Karpas-422 (cell line): ENCODE results near the gene TET2. TPM values are rescaled to one million over a fixed set of nuclear protein-coding genes. Genes with fewer than 3 reads are reported as not detected.

Experiments used
- DNase-seq: peaks from one replicate; pipeline ENCODE4 v3.0.0-alpha.2; 2015
- H2AFZ ChIP-seq: fragments of 200-600 bp; sonication (generic); 2 replicates; pipeline ENCODE4 v1.6.1; 2014; ENCODE audit warnings: antibody characterized with exemption, low read length, mixed read lengths
- H3K27ac ChIP-seq: fragments of 200-600 bp; sonication (generic); 2 replicates; pipeline ENCODE4 v1.5.1; 2014; ENCODE audit warnings: mild to moderate bottlenecking, low read length, moderate library complexity
- H3K27me3 ChIP-seq: fragments of 200-600 bp; sonication (generic); 2 replicates; pipeline ENCODE4 v1.6.1; 2014; ENCODE audit warnings: low read length, mixed read lengths
- H3K36me3 ChIP-seq: fragments of 200-600 bp; sonication (generic); 2 replicates; pipeline ENCODE4 v1.6.1; 2014; ENCODE audit warnings: low read length, mixed read lengths; ENCODE audit not compliant: insufficient read depth
- H3K4me1 ChIP-seq: fragments of 200-600 bp; sonication (generic); 2 replicates; pipeline ENCODE4 v1.6.1; 2014; ENCODE audit warnings: mild to moderate bottlenecking, low read length, mixed read lengths
- H3K4me2 ChIP-seq: fragments of 200-600 bp; sonication (generic); 2 replicates; pipeline ENCODE4 v1.6.1; 2014; ENCODE audit warnings: low read length, low read depth, mild to moderate bottlenecking; ENCODE audit not compliant: poor library complexity, severe bottlenecking
- H3K4me3 ChIP-seq: fragments of 200-600 bp; sonication (generic); 2 replicates; pipeline ENCODE4 v1.5.1; 2014; ENCODE audit warnings: mild to moderate bottlenecking, antibody characterized with exemption, low read length, mixed read lengths
- H3K79me2 ChIP-seq: fragments of 200-600 bp; sonication (generic); 2 replicates; pipeline ENCODE4 v1.6.1; 2014; ENCODE audit warnings: mild to moderate bottlenecking, low read length, mixed read lengths
- H3K9ac ChIP-seq: fragments of 200-600 bp; sonication (generic); 2 replicates; pipeline ENCODE4 v1.6.0; 2014; ENCODE audit warnings: low read length
- H3K9me2 ChIP-seq: fragments of 200-600 bp; sonication (generic), shearing (Covaris generic); replicated peaks from 2 replicates; pipeline ENCODE4 v1.6.0; 2014; ENCODE audit warnings: mild to moderate bottlenecking, low read length, moderate library complexity; ENCODE audit not compliant: insufficient read depth
- H3K9me3 ChIP-seq: fragments of 300-700, 200-600 bp; sonication (generic); 2 replicates; pipeline ENCODE4 v1.6.1; 2014; ENCODE audit warnings: low read length, mixed read lengths
- H4K20me1 ChIP-seq: fragments of 200-600 bp; sonication (generic); 2 replicates; pipeline ENCODE4 v1.6.1; 2014; ENCODE audit warnings: mild to moderate bottlenecking, antibody characterized with exemption, low read length, low read depth; ENCODE audit not compliant: insufficient read depth
- total RNA-seq: library from RNA; depleted of rRNA; stranded (reverse); fragments of >200 nt; shearing (Covaris generic); gene quantifications from 2 replicates; pipeline ENCODE4 v1.2.3, GENCODE V29; 2014; ENCODE audit warnings: low replicate concordance

The TET2 gene
- total RNA-seq, 1 experiment from 2014 or later, result 16.7 TPM

GRCh38 chr4:105119356-105119755, 27.3 kb upstream of the TET2 start:
- Histone ChIP-seq H3K4me2 (no peak overlapping the region), H3K4me3 (no peak overlapping the region), H3K9ac (no peak overlapping the region), H2AFZ (no peak overlapping the region), H3K27me3 (no peaks in the 10 kb centered on the region), H3K79me2 (no peaks in the 10 kb centered on the region), H3K9me2 (no peaks in the 10 kb centered on the region), H3K27ac (no peak overlapping the region), H3K36me3 (no peaks in the 10 kb centered on the region), H3K9me3 (no peaks in the 10 kb centered on the region), H3K4me1 (no peaks in the 10 kb centered on the region), H4K20me1 (no peaks in the 10 kb centered on the region)
- DNase-seq, result no peak

GRCh38 chr4:105120626-105121025, 26.1 kb upstream of the TET2 start:
- H4K20me1 ChIP-seq, result no peaks in the 10 kb centered on the region
- H3K4me1 ChIP-seq, result no peaks in the 10 kb centered on the region
- H3K9ac ChIP-seq, result no peak overlapping the region
- H3K9me2 ChIP-seq, result no peaks in the 10 kb centered on the region
- no peaks in the 10 kb centered on the region for H3K27me3 ChIP-seq
- no peak overlapping the region for H3K27ac ChIP-seq
- no peak overlapping the region for H2AFZ ChIP-seq
- no peak for DNase-seq
- H3K79me2 ChIP-seq, result no peaks in the 10 kb centered on the region
- no peaks in the 10 kb centered on the region for H3K9me3 ChIP-seq
- H3K36me3 ChIP-seq, result no peaks in the 10 kb centered on the region
- H3K4me3 ChIP-seq, result no peak overlapping the region
- H3K4me2 ChIP-seq, result no peak overlapping the region

GRCh38 chr4:105122350-105122749, 24.3 kb upstream of the TET2 start:
- no peak overlapping the region for H2AFZ ChIP-seq
- no peak overlapping the region for H3K4me2 ChIP-seq

GRCh38 chr4:105126311-105127169, 20.1 kb upstream of the TET2 start:
- Histone ChIP-seq H3K27me3 (no peaks in the 10 kb centered on the region), H3K36me3 (no peaks in the 10 kb centered on the region), H3K79me2 (no peaks in the 10 kb centered on the region), H3K4me1 (no peaks in the 10 kb centered on the region), H3K9ac (no peak overlapping the region), H3K4me2 (no peak overlapping the region), H4K20me1 (no peaks in the 10 kb centered on the region), H3K4me3 (no peak overlapping the region), H3K9me2 (no peaks in the 10 kb centered on the region), H3K27ac (no peak overlapping the region), H2AFZ (no peak overlapping the region), H3K9me3 (no peaks in the 10 kb centered on the region)
- no peak for DNase-seq

More at GRCh38 chr4:105122350-105122749, 24.3 kb upstream of the TET2 start:
- Histone ChIP-seq H3K4me1 (no peaks in the 10 kb centered on the region), H4K20me1 (no peaks in the 10 kb centered on the region), H3K9me3 (no peaks in the 10 kb centered on the region), H3K27me3 (no peaks in the 10 kb centered on the region), H3K9me2 (no peaks in the 10 kb centered on the region), H3K79me2 (no peaks in the 10 kb centered on the region), H3K4me3 (no peak overlapping the region), H3K9ac (no peak overlapping the region), H3K36me3 (no peaks in the 10 kb centered on the region), H3K27ac (no peak overlapping the region)
- no peak for DNase-seq

- H3K4me1 ChIP-seq, result no peaks in the 10 kb centered on the region
- no peaks in the 10 kb centered on the region for H3K9me2 ChIP-seq
- H3K4me3 ChIP-seq, result no peak overlapping the region
- H3K27me3 ChIP-seq, result no peaks in the 10 kb centered on the region
- no peak overlapping the region for H3K4me2 ChIP-seq
- no peaks in the 10 kb centered on the region for H4K20me1 ChIP-seq
- no peaks in the 10 kb centered on the region for H3K9me3 ChIP-seq
- H3K36me3 ChIP-seq, result no peaks in the 10 kb centered on the region
- H3K27ac ChIP-seq, result no peak overlapping the region
- no peaks in the 10 kb centered on the region for H3K79me2 ChIP-seq
- H3K9ac ChIP-seq, result no peak overlapping the region
- DNase-seq, result no peak
- no peak overlapping the region for H2AFZ ChIP-seq
These were observed 19.6 kb upstream of the TET2 start for GRCh38 chr4:105127170-105127445.

GRCh38 chr4:105128208-105128607, 18.5 kb upstream of the TET2 start:
- no peaks in the 10 kb centered on the region for H4K20me1 ChIP-seq
- H3K4me3 ChIP-seq, result no peak overlapping the region
- H3K4me1 ChIP-seq, result no peaks in the 10 kb centered on the region
- no peaks in the 10 kb centered on the region for H3K36me3 ChIP-seq
- no peak overlapping the region for H3K4me2 ChIP-seq
- H3K27ac ChIP-seq, result no peak overlapping the region
- H3K9ac ChIP-seq, result no peak overlapping the region
- no peaks in the 10 kb centered on the region for H3K79me2 ChIP-seq
- DNase-seq, result no peak
- H3K27me3 ChIP-seq, result no peaks in the 10 kb centered on the region
- no peaks in the 10 kb centered on the region for H3K9me3 ChIP-seq
- H2AFZ ChIP-seq, result no peak overlapping the region
- no peaks in the 10 kb centered on the region for H3K9me2 ChIP-seq

- no peak overlapping the region for H3K9ac ChIP-seq
- no peak overlapping the region for H3K27ac ChIP-seq
- no peak overlapping the region for H3K4me3 ChIP-seq
- no peaks in the 10 kb centered on the region for H3K9me3 ChIP-seq
- H3K36me3 ChIP-seq, result no peaks in the 10 kb centered on the region
- H3K79me2 ChIP-seq, result no peaks in the 10 kb centered on the region
- no peaks in the 10 kb centered on the region for H3K27me3 ChIP-seq
- no peak overlapping the region for H2AFZ ChIP-seq
- H3K4me2 ChIP-seq, result no peak overlapping the region
- no peaks in the 10 kb centered on the region for H4K20me1 ChIP-seq
- H3K9me2 ChIP-seq, result no peaks in the 10 kb centered on the region
- no peak for DNase-seq
- H3K4me1 ChIP-seq, result no peaks in the 10 kb centered on the region
These were observed 17.2 kb upstream of the TET2 start for GRCh38 chr4:105129286-105130040.

- Histone ChIP-seq H3K36me3 (no peaks in the 10 kb centered on the region), H4K20me1 (no peaks in the 10 kb centered on the region), H3K4me3 (no peak overlapping the region), H3K9ac (no peak overlapping the region), H3K9me2 (no peaks in the 10 kb centered on the region), H3K27ac (no peak overlapping the region), H2AFZ (no peak overlapping the region), H3K4me2 (no peak overlapping the region), H3K27me3 (no peaks in the 10 kb centered on the region), H3K9me3 (no peaks in the 10 kb centered on the region), H3K4me1 (peaks cover 6% of the 10 kb centered on the region), H3K79me2 (no peaks in the 10 kb centered on the region)
- DNase-seq, result no peak
These were observed 15.7 kb upstream of the TET2 start for GRCh38 chr4:105130945-105131344.
